Neural cell (in vitro differentiated cells): Measurements from ENCODE around the gene GP5. TPM values are rescaled to one million over a fixed set of nuclear protein-coding genes. Genes with fewer than 3 reads are reported as not detected.

Source experiments
- H2AFZ ChIP-seq: fragments of 200-600, 300-800 bp; sonication (generic), shearing (Covaris generic); 2 replicates; pipeline ENCODE4 v1.6.0; 2014; ENCODE audit warnings: low read depth, mild to moderate bottlenecking, antibody characterized with exemption, low read length, moderate library complexity
- H3F3A ChIP-seq: fragments of 200-600 bp; shearing (Covaris generic); 2 replicates; pipeline ENCODE4 v1.6.1; 2016; ENCODE audit warnings: mild to moderate bottlenecking, moderate library complexity, mixed read lengths, antibody characterized with exemption, low read length; ENCODE audit not compliant: insufficient read depth, poor library complexity, severe bottlenecking
- H3K27ac ChIP-seq: fragments of 200-600, 300-800 bp; sonication (generic), shearing (Covaris generic); 2 replicates; pipeline ENCODE4 v1.5.1; 2014; ENCODE audit warnings: mild to moderate bottlenecking, low read length, moderate library complexity
- H3K27me3 ChIP-seq: fragments of 300-800, 200-600 bp; sonication (generic), shearing (Covaris generic); 2 replicates; pipeline ENCODE4 v1.6.0; 2014; ENCODE audit warnings: mild to moderate bottlenecking, low read depth, low read length, moderate library complexity; ENCODE audit not compliant: insufficient read depth
- H3K36me3 ChIP-seq: fragments of 300-800, 200-600 bp; sonication (generic), shearing (Covaris generic); 2 replicates; pipeline ENCODE4 v1.5.1; 2014; ENCODE audit warnings: mild to moderate bottlenecking, antibody characterized with exemption, low read length, moderate library complexity; ENCODE audit not compliant: insufficient read depth
- H3K4me2 ChIP-seq: fragments of 300-800, 200-600 bp; sonication (generic), shearing (Covaris generic); 2 replicates; pipeline ENCODE4 v1.6.0; 2014; ENCODE audit warnings: mild to moderate bottlenecking, low read length
- H3K4me3 ChIP-seq: fragments of 300-800, 200-600 bp; sonication (generic), shearing (Covaris generic); 2 replicates; pipeline ENCODE4 v1.5.1; 2014; ENCODE audit warnings: mild to moderate bottlenecking, low read length, moderate library complexity
- H3K79me2 ChIP-seq: fragments of 200-600 bp; shearing (Covaris generic); replicated peaks from 2 replicates; pipeline ENCODE4 v1.6.0; 2014; ENCODE audit warnings: mild to moderate bottlenecking, low read length, moderate library complexity; ENCODE audit not compliant: insufficient read depth
- H3K9ac ChIP-seq: fragments of 300-800, 200-600 bp; sonication (generic), shearing (Covaris generic); 2 replicates; pipeline ENCODE4 v1.6.1; 2016; ENCODE audit warnings: mild to moderate bottlenecking, low read length, mixed read lengths
- H3K9me2 ChIP-seq: fragments of 200-600 bp; shearing (Covaris generic); 2 replicates; pipeline ENCODE4 v1.6.1; 2016; ENCODE audit warnings: mild to moderate bottlenecking, low read length, mixed read lengths; ENCODE audit not compliant: insufficient read depth
- H3K9me3 ChIP-seq: fragments of 200-600, 300-800 bp; sonication (generic), shearing (Covaris generic); 2 replicates; pipeline ENCODE4 v1.6.1; 2016; ENCODE audit warnings: mild to moderate bottlenecking, mixed run types, low read length, moderate library complexity, mixed read lengths
- H4K20me1 ChIP-seq: fragments of 200-600 bp; shearing (Covaris generic); 2 replicates; pipeline ENCODE4 v1.6.1; 2016; ENCODE audit warnings: mild to moderate bottlenecking, mixed run types; ENCODE audit not compliant: insufficient read depth
- EP300 ChIP-seq: fragments of 450-650 bp; conservative IDR thresholded peaks from 2 replicates; pipeline ENCODE4 v1.6.1; 2014; ENCODE audit warnings: antibody characterized with exemption, mild to moderate bottlenecking, moderate library complexity; ENCODE audit not compliant: poor library complexity, severe bottlenecking
- EZH2 ChIP-seq: fragments of 200-600, 300-800 bp; shearing (Covaris generic), sonication (generic); IDR thresholded peaks from 2 replicates; pipeline ENCODE4 v1.6.1; 2014; ENCODE audit warnings: antibody characterized with exemption, low read length, borderline replicate concordance, mild to moderate bottlenecking; ENCODE audit not compliant: insufficient read depth, poor library complexity, severe bottlenecking
- MXI1 ChIP-seq: fragments of 450-650 bp; conservative IDR thresholded peaks from 2 replicates; pipeline ENCODE4 v1.6.1; 2014; ENCODE audit warnings: antibody characterized with exemption, mild to moderate bottlenecking; ENCODE audit not compliant: poor library complexity, severe bottlenecking
- POLR2AphosphoS5 ChIP-seq: IDR thresholded peaks from 2 replicates; pipeline ENCODE4 v1.6.1; 2012
- RAD21 ChIP-seq: fragments of 450-650 bp; conservative IDR thresholded peaks from 2 replicates; pipeline ENCODE4 v1.6.1; 2014; ENCODE audit warnings: antibody characterized with exemption, mild to moderate bottlenecking, moderate library complexity
- SMC3 ChIP-seq: fragments of 450-650 bp; conservative IDR thresholded peaks from 2 replicates; pipeline ENCODE4 v1.6.1; 2014; ENCODE audit warnings: antibody characterized with exemption, mild to moderate bottlenecking, moderate library complexity; ENCODE audit not compliant: poor library complexity
- TAF1 ChIP-seq: IDR thresholded peaks from 2 replicates; pipeline ENCODE4 v1.6.1; 2012; ENCODE audit warnings: low read depth
- polyA plus RNA-seq: library from polyadenylated mRNA; depleted of rRNA; stranded (reverse); fragments of >200 nt; gene quantifications from 2 replicates; pipeline ENCODE4 v1.2.3, GENCODE V29; 2014
- TF ChIP-seq, protein P1 (sequence below): fragments of 450-650 bp; IDR thresholded peaks from 2 replicates; pipeline ENCODE4 v1.5.1; 2014; ENCODE audit warnings: antibody characterized with exemption, mild to moderate bottlenecking, moderate library complexity; ENCODE audit not compliant: poor library complexity, severe bottlenecking
- TF ChIP-seq, protein P2 (sequence below): IDR thresholded peaks from 2 replicates; pipeline ENCODE4 v1.6.1; 2012; ENCODE audit warnings: borderline replicate concordance

The GP5 gene
- polyA plus RNA-seq, 1 donor from 2014 or later = 0.14 TPM

DNA sequence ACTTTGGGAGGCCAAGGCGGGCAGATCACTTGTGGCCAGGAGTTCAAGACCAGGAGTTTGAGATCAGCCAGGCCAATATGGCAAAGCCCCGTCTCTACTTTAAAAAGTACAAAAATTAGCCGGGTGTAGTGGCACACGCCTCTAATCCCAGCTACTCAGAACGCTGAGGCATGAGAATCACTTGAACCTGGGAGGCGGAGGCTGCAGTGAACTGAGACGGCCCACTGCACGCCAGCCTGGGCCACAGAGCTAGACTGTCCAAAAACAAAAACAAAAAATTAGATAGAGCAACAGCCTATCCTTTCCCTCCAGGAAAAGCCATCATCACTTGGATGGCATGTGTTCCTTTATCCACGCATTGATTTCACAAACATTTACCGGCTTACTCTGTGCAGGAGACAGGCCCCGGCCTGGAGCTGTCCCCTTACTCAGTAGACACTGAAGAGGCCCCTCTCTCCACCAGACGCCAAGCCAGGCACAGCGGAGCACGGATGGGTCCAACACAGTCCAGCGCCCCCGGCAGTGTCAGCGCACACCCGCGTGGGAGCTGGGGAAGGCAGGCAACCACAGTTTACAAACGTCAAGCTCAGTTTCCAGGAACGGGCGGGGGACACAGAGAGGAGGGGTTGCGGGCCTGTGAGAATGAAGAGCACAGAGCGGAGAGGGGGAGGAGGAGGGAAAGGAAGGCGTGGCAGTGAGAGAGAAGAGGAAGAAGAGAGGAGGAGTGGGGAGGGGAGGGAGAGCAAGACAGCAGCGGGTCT is 3.1 kb downstream of the GP5 start:
- Histone ChIP-seq H3K79me2 (no peaks in the 10 kb centered on the region), H3K27ac (peak overlapping the region; percentile 18), H3K4me2 (no peak overlapping the region), H3K4me3 (no peak overlapping the region), H3K36me3 (no peaks in the 10 kb centered on the region), H3K9me3 (peaks cover 3% of the 10 kb centered on the region), H4K20me1 (no peaks in the 10 kb centered on the region), H3K9ac (peak overlapping the region; percentile 26), H3K27me3 (peaks cover 36% of the 10 kb centered on the region), H3K9me2 (no peaks in the 10 kb centered on the region), H3F3A (no peaks in the 10 kb centered on the region), H2AFZ (no peak overlapping the region)
- TF ChIP-seq EZH2 (no peak), TAF1 (no peak), SMC3 (no peak), POLR2AphosphoS5 (no peak), MXI1 (no peak), RAD21 (no peak), EP300 (no peak)
- TF ChIP-seq, protein P1, sequence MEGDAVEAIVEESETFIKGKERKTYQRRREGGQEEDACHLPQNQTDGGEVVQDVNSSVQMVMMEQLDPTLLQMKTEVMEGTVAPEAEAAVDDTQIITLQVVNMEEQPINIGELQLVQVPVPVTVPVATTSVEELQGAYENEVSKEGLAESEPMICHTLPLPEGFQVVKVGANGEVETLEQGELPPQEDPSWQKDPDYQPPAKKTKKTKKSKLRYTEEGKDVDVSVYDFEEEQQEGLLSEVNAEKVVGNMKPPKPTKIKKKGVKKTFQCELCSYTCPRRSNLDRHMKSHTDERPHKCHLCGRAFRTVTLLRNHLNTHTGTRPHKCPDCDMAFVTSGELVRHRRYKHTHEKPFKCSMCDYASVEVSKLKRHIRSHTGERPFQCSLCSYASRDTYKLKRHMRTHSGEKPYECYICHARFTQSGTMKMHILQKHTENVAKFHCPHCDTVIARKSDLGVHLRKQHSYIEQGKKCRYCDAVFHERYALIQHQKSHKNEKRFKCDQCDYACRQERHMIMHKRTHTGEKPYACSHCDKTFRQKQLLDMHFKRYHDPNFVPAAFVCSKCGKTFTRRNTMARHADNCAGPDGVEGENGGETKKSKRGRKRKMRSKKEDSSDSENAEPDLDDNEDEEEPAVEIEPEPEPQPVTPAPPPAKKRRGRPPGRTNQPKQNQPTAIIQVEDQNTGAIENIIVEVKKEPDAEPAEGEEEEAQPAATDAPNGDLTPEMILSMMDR = no peak
- TF ChIP-seq, protein P2, sequence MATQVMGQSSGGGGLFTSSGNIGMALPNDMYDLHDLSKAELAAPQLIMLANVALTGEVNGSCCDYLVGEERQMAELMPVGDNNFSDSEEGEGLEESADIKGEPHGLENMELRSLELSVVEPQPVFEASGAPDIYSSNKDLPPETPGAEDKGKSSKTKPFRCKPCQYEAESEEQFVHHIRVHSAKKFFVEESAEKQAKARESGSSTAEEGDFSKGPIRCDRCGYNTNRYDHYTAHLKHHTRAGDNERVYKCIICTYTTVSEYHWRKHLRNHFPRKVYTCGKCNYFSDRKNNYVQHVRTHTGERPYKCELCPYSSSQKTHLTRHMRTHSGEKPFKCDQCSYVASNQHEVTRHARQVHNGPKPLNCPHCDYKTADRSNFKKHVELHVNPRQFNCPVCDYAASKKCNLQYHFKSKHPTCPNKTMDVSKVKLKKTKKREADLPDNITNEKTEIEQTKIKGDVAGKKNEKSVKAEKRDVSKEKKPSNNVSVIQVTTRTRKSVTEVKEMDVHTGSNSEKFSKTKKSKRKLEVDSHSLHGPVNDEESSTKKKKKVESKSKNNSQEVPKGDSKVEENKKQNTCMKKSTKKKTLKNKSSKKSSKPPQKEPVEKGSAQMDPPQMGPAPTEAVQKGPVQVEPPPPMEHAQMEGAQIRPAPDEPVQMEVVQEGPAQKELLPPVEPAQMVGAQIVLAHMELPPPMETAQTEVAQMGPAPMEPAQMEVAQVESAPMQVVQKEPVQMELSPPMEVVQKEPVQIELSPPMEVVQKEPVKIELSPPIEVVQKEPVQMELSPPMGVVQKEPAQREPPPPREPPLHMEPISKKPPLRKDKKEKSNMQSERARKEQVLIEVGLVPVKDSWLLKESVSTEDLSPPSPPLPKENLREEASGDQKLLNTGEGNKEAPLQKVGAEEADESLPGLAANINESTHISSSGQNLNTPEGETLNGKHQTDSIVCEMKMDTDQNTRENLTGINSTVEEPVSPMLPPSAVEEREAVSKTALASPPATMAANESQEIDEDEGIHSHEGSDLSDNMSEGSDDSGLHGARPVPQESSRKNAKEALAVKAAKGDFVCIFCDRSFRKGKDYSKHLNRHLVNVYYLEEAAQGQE = no peak

- peaks cover 8% of the 10 kb centered on the region for H3K9me3 ChIP-seq
- H3F3A ChIP-seq = no peaks in the 10 kb centered on the region
- no peak overlapping the region for H2AFZ ChIP-seq
- no peaks in the 10 kb centered on the region for H3K79me2 ChIP-seq
- no peaks in the 10 kb centered on the region for H3K36me3 ChIP-seq
- H3K27ac ChIP-seq = peak overlapping the region; percentile 49
- H4K20me1 ChIP-seq = no peaks in the 10 kb centered on the region
- no peak overlapping the region for H3K4me3 ChIP-seq
- no peak overlapping the region for H3K9ac ChIP-seq
- H3K4me2 ChIP-seq = no peak overlapping the region
- H3K27me3 ChIP-seq = peaks cover 36% of the 10 kb centered on the region
- no peaks in the 10 kb centered on the region for H3K9me2 ChIP-seq
- TF ChIP-seq SMC3 (no peak), RAD21 (peak; percentile 16), POLR2AphosphoS5 (peak; percentile 26), EP300 (peak; percentile 52)
- TF ChIP-seq, protein P2 = peak; percentile 48
- TF ChIP-seq, protein P1 = no peak
Observed at GRCh38 chr3:194395212-194395611, 3.9 kb downstream of the GP5 start.
